ENCODE data around the gene FBXO42. TPM values are rescaled to one million over a fixed set of nuclear protein-coding genes. Genes with fewer than 3 reads are reported as not detected.

Gene FBXO42
- total and polyA plus RNA-seq, 2 of the 13 experiments (the other 11 are each of a cell fraction or from before 2014, with no cell fraction given): 7.6 to 17.5 TPM

GRCh38 chr1:16366722-16367257 is 14.5 kb upstream of the FBXO42 start, which contains the start of gene SZRD1 (continued):
- TF ChIP-seq ZXDC (CRISPR knock-in tag; IDR thresholded peaks at IDR 0.05) (no peak), KMT2A (CRISPR knock-in tag; IDR thresholded peaks at IDR 0.05) (no peak), FOXA1 (IDR thresholded peaks at IDR 0.05) (peak; percentile 61; the same call in 1 of the 2 replicates), FOXA1 (CRISPR knock-in tag; IDR thresholded peaks at IDR 0.05) (peak; percentile 99), BORCS8-MEF2B (CRISPR knock-in tag; IDR thresholded peaks at IDR 0.05) (no peak), SMAD3 (CRISPR knock-in tag; IDR thresholded peaks at IDR 0.05) (no peak; the same call in 1 of the 2 replicates), ZNF33B (CRISPR knock-in tag; IDR thresholded peaks at IDR 0.05) (no peak), NR3C1 (CRISPR knock-in tag; IDR thresholded peaks at IDR 0.05) (no peak), NRL (CRISPR knock-in tag; IDR thresholded peaks at IDR 0.05; ENCODE audit: borderline replicate concordance) (no peak), SP140L (CRISPR knock-in tag; IDR thresholded peaks at IDR 0.05; ENCODE audit: borderline replicate concordance) (no peak), RNF219 (CRISPR knock-in tag; IDR thresholded peaks at IDR 0.05) (no peak), MIXL1 (CRISPR knock-in tag; IDR thresholded peaks at IDR 0.05) (peak; percentile 66; the same call in 1 of the 2 replicates), ZNF367 (CRISPR knock-in tag; IDR thresholded peaks at IDR 0.05; ENCODE audit: borderline replicate concordance) (no peak), FOXC1 (CRISPR knock-in tag; IDR thresholded peaks at IDR 0.05; ENCODE audit: borderline replicate concordance) (no peak), BCLAF1 (IDR thresholded peaks at IDR 0.05) (no peak), SOX13 (IDR thresholded peaks at IDR 0.05) (no peak), SOX13 (CRISPR knock-in tag; conservative IDR thresholded peaks at IDR 0.05 in 1 of 2, IDR thresholded peaks at IDR 0.05 in 1 of 2) (peak in 1 of 2 experiments; percentile 49; a peak in 1 of 4 replicates), RXRB (CRISPR knock-in tag; IDR thresholded peaks at IDR 0.05; ENCODE audit: borderline replicate concordance) (peak; percentile 21; the same call in 1 of the 2 replicates), CHD2 (IDR thresholded peaks at IDR 0.05; ENCODE audit: low read depth, low read length) (no peak), ZNF619 (CRISPR knock-in tag; IDR thresholded peaks at IDR 0.05) (no peak), POGZ (CRISPR knock-in tag; IDR thresholded peaks at IDR 0.05) (peak; percentile 89), TCF7 (IDR thresholded peaks at IDR 0.05; ENCODE audit: low read depth) (no peak), HOMEZ (CRISPR knock-in tag; IDR thresholded peaks at IDR 0.05; ENCODE audit: low read depth) (peak; percentile 24; the same call in 1 of the 2 replicates)
